SU-DHL-6 (cell line): ENCODE results near the gene RBM33.

Experiments
- H2AFZ ChIP-seq: fragments of 200-600 bp; sonication (generic); 2 replicates; pipeline ENCODE4 v1.6.1; 2014; ENCODE audit warnings: low read depth, mild to moderate bottlenecking, moderate library complexity, mixed read lengths, antibody characterized with exemption, low read length; ENCODE audit not compliant: severe bottlenecking
- H3F3A ChIP-seq: fragments of 200-600 bp; shearing (Covaris generic); 2 replicates; pipeline ENCODE4 v1.6.0; 2016; ENCODE audit warnings: antibody characterized with exemption, mild to moderate bottlenecking; ENCODE audit not compliant: insufficient read depth
- H3K27ac ChIP-seq: fragments of 200-600 bp; sonication (generic); 2 replicates; pipeline ENCODE4 v1.5.1; 2016; ENCODE audit warnings: low read depth, mild to moderate bottlenecking, low read length, moderate library complexity, mixed read lengths
- H3K27me3 ChIP-seq: fragments of 200-600 bp; sonication (generic), shearing (Covaris generic); 2 replicates; pipeline ENCODE4 v1.6.0; 2014; ENCODE audit warnings: mild to moderate bottlenecking, low read length
- H3K36me3 ChIP-seq: fragments of 200-600 bp; sonication (generic); 2 replicates; pipeline ENCODE4 v1.6.1; 2014; ENCODE audit warnings: mild to moderate bottlenecking, low read length, mixed read lengths
- H3K4me2 ChIP-seq: fragments of 300-600, 200-600 bp; shearing (Covaris generic), sonication (generic); 2 replicates; pipeline ENCODE4 v1.6.0; 2014; ENCODE audit warnings: low read length, low read depth, mild to moderate bottlenecking; ENCODE audit not compliant: poor library complexity, severe bottlenecking
- H3K4me3 ChIP-seq: fragments of 200-600 bp; sonication (generic); 2 replicates; pipeline ENCODE4 v1.5.1; 2014; ENCODE audit warnings: antibody characterized with exemption, low read length, mild to moderate bottlenecking, mixed read lengths; ENCODE audit not compliant: insufficient read depth, poor library complexity, severe bottlenecking
- H3K79me2 ChIP-seq: fragments of 200-600 bp; sonication (generic); 2 replicates; pipeline ENCODE4 v1.6.1; 2014; ENCODE audit warnings: mild to moderate bottlenecking, low read length, moderate library complexity; ENCODE audit not compliant: insufficient read depth
- H3K9ac ChIP-seq: fragments of 200-600 bp; sonication (generic); 2 replicates; pipeline ENCODE4 v1.7.0; 2014; ENCODE audit warnings: mild to moderate bottlenecking, low read length
- H3K9me2 ChIP-seq: fragments of 200-600 bp; sonication (generic); replicated peaks from 2 replicates; pipeline ENCODE4 v1.6.1; 2014; ENCODE audit warnings: low read length; ENCODE audit not compliant: insufficient read depth
- H3K9me3 ChIP-seq: fragments of 200-600 bp; sonication (generic); 2 replicates; pipeline ENCODE4 v1.6.1; 2014; ENCODE audit warnings: low read length, mixed read lengths; ENCODE audit not compliant: insufficient read depth
- H4K20me1 ChIP-seq: fragments of 200-600 bp; sonication (generic); 2 replicates; pipeline ENCODE4 v1.6.1; 2014; ENCODE audit warnings: low read depth, mild to moderate bottlenecking, antibody characterized with exemption, low read length, moderate library complexity, mixed read lengths
- CTCF ChIP-seq: fragments of 200-600 bp; sonication (generic); IDR thresholded peaks from one replicate; pipeline ENCODE4 v1.5.1; 2017; ENCODE audit warnings: antibody characterized with exemption, mild to moderate bottlenecking, low read length, moderate library complexity; ENCODE audit not compliant: insufficient read depth, poor library complexity, severe bottlenecking
- EZH2phosphoT487 ChIP-seq: fragments of 200-600 bp; sonication (generic), shearing (Covaris generic); conservative IDR thresholded peaks from 2 replicates; pipeline ENCODE4 v1.6.1; 2018; ENCODE audit warnings: mild to moderate bottlenecking, antibody characterized with exemption, low read length, moderate library complexity, mixed read lengths

Gene RBM33

GRCh38 chr7:155811560-155811894 lies 167.1 kb downstream of the RBM33 start:
- Histone ChIP-seq H3K79me2 (no peaks in the 10 kb centered on the region), H3K9me2 (no peaks in the 10 kb centered on the region), H3K4me2 (no peak overlapping the region), H3K27ac (no peak overlapping the region), H3K27me3 (no peaks in the 10 kb centered on the region), H3K36me3 (no peaks in the 10 kb centered on the region), H3K9me3 (no peaks in the 10 kb centered on the region), H4K20me1 (no peaks in the 10 kb centered on the region), H2AFZ (no peak overlapping the region), H3F3A (no peaks in the 10 kb centered on the region), H3K9ac (no peak overlapping the region), H3K4me3 (no peak overlapping the region)
- TF ChIP-seq CTCF (no peak), EZH2phosphoT487 (no peak)

- Histone ChIP-seq H3K27ac (no peak within 1 kb of the TSS), H3K36me3 (no peaks in the 10 kb centered on the region), H2AFZ (no peak within 1 kb of the TSS), H3K79me2 (no peaks in the 10 kb centered on the region), H3K9me3 (no peaks in the 10 kb centered on the region), H3K4me3 (no peak within 1 kb of the TSS), H3F3A (no peaks in the 10 kb centered on the region), H3K9ac (no peak within 1 kb of the TSS), H4K20me1 (no peaks in the 10 kb centered on the region), H3K27me3 (no peaks in the 10 kb centered on the region), H3K4me2 (no peak within 1 kb of the TSS), H3K9me2 (no peaks in the 10 kb centered on the region)
- no peak for TF ChIP-seq CTCF
Observed at GRCh38 chr7:155811895-155812761, 167.7 kb downstream of the RBM33 start, which contains the start of gene SHH. SHH (minus strand) TSS chr7:155812463; CDS start chr7:155812122, 341 bp downstream.

- no peak overlapping the region for H3K9ac ChIP-seq
- H3K4me3 ChIP-seq: no peak overlapping the region
- TF ChIP-seq CTCF: no peak
- TF ChIP-seq EZH2phosphoT487: no peak
- H3K27me3 ChIP-seq: no peaks in the 10 kb centered on the region
- no peaks in the 10 kb centered on the region for H4K20me1 ChIP-seq
- H3K79me2 ChIP-seq: no peaks in the 10 kb centered on the region
- H3F3A ChIP-seq: no peaks in the 10 kb centered on the region
- H3K9me3 ChIP-seq: no peaks in the 10 kb centered on the region
- no peaks in the 10 kb centered on the region for H3K9me2 ChIP-seq
- H2AFZ ChIP-seq: no peak overlapping the region
- no peaks in the 10 kb centered on the region for H3K36me3 ChIP-seq
- no peak overlapping the region for H3K27ac ChIP-seq
- no peak overlapping the region for H3K4me2 ChIP-seq
Observed at GRCh38 chr7:155813125-155813524, 168.7 kb downstream of the RBM33 start.
